ENCODE results near the gene C6orf118.

The C6orf118 gene

DNA sequence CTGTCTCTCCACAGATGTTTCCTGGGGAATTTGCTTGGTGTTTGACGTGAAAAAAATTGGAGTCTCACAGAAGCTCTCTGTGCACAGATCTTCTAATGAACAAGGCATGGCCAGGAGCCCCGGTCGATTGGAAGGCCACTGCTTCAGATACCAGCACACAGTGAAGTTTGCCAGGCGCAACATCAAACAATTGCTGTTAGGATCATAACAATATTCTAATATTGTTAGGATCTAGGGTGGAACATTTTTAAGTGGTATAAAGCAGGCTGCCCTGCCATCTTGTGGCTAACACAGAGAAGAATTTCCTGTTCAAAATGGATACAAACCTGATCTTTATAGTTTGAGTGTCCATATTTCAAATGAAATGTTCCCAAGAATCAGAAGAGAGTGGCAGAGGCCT is 64.1 kb downstream of the C6orf118 start:
- FAIRE-seq (peak; percentile 31), DNase-seq (ENCODE audit: low spot score) (peak; percentile 22)

DNA sequence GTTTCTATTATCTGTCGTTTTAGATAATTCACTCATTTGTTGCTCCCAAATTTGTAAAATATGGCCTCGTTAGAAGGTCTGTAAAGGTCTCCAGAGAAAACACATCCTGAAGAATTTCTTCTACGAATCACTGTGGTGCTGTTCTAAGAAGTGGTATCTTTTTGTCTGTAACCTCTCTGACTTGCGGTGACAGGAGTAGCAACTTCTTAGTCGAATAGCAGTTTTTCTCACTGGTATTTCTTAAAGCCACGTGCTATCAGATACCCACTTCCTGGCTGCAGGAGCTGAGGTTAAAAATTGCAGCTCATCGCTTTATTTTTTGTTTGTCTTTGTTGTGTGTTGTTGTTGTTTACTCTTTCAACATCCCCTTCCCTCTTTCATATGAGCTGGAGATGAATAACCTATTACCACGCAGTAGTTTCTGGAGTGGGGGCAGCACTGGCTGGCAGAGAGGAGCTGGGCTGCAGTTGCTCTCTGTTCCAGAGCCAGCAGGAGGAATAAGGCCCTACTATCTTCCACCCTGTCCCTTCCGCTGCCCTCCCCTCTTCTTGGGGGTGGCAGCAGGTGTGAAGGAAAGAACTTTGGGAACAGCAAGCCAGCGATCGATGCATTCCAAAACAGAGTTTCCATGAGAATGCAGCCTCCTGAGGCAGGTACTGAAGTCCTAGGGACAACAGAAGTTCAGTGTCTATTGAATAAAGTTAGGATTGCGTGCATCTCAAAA is 64.7 kb downstream of the C6orf118 start:
- FAIRE-seq (no peak), DNase-seq (ENCODE audit: low spot score) (no peak)

GRCh38 chr6:165243801-165244200 is 65.6 kb downstream of the C6orf118 start:
- DNase-seq (ENCODE audit: low spot score) (no peak), FAIRE-seq (no peak)

GRCh38 chr6:165236326-165236725 is 73.1 kb downstream of the C6orf118 start:
- DNase-seq (ENCODE audit: low spot score), result no peak
- FAIRE-seq, result no peak

GRCh38 chr6:165232731-165233488 is 76.5 kb downstream of the C6orf118 start:
- FAIRE-seq, result no peak
- no peak for DNase-seq (ENCODE audit: low spot score)

GRCh38 chr6:165231581-165232561 is 77.5 kb downstream of the C6orf118 start:
- DNase-seq (ENCODE audit: low spot score), result peak; percentile 40
- peak; percentile 16 for FAIRE-seq

DNA sequence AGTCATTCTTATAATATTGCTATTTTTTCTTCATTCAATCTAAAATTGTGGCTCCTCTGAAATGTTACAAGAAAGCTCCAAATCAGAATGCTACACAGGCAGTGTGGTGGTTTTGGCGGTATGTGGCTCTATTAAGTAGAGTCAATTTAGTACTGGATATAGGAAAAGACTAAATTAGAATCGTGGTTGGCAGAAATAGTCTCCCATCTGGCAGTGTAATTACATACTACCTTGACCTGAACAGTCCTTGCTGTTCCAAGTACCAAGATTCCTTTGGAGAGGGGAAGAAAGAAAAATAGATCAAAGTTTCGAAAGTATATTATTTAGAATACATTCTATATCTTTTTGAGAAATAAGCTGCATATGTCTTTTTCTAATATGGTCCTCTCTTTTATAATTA is 78.2 kb downstream of the C6orf118 start:
- no peak for DNase-seq (ENCODE audit: low spot score)
- FAIRE-seq, result no peak

All from RCC 7860 (cell line).